HepG2 (cell line): ENCODE results near the gene RELL2. TPM values are rescaled to one million over a fixed set of nuclear protein-coding genes. Genes with fewer than 3 reads are reported as not detected.

Source experiments
- ATAC-seq: fragments of 200-7000 bp; cut with Tn5 transposase; 3 replicates; pipeline ENCODE4 v1.9.1; 2020; ENCODE audit warnings: mild to moderate bottlenecking, moderate library complexity
- BruUV-seq: library from RNA; stranded (reverse); fragments of 400-500 nt; replicated peaks from 2 replicates; lab custom pipeline; 2021; lab: Mats Ljungman, UMichigan
- CTCF ChIA-PET: fragments of 300-600 bp; formaldehyde crosslinking; extraction: SDS; loops from one replicate; lab custom pipeline; 2021; ENCODE audit warnings: low total read pairs, inconsistent platforms, low intra/inter-chr PET ratio; lab: Yijun Ruan, JAX
- POLR2A ChIA-PET: fragments of 350-600 bp; sonication (Branson Sonifier 250); formaldehyde crosslinking; loops from one replicate; lab custom pipeline; 2020; ENCODE audit warnings: antibody characterized with exemption, inconsistent platforms; lab: Yijun Ruan, JAX
- DNase-seq: peaks from one replicate; pipeline ENCODE4 v3.0.0-alpha.2; 2015; ENCODE audit warnings: low spot score
- FAIRE-seq: peaks from 3 replicates; lab custom pipeline; 2011; peaks lifted over from hg19 to GRCh38; lab: Jason Lieb, UNC
- H2AFZ ChIP-seq: one replicate; pipeline ENCODE4 v1.6.1; 2011; ENCODE audit warnings: low read length, inconsistent platforms
- H3K27ac ChIP-seq: fragments of 300-600 bp; 3 replicates; pipeline ENCODE4 v1.8.0; 2011; ENCODE audit warnings: mixed run types, mild to moderate bottlenecking, mixed read lengths, low read length, inconsistent platforms; ENCODE audit not compliant: insufficient read depth; ENCODE audit errors: extremely low read length
- H3K27me3 ChIP-seq, 2 experiments: fragments of 200-600 bp in 1 of 2; 2 replicates in 1 of 2; 3 replicates in 1 of 2; pipeline versions ENCODE4 v1.6.0 to v1.8.0; 2011; ENCODE audit warnings: low read length in 2 of 2, mild to moderate bottlenecking in 2 of 2, moderate library complexity in 2 of 2, inconsistent platforms in 1 of 2; ENCODE audit not compliant: insufficient read depth in 2 of 2, control insufficient read depth in 1 of 2
- H3K36me3 ChIP-seq, 2 experiments: fragments of 200-600 bp in 1 of 2; replicated peaks in 1 of 2; 2 replicates in 1 of 2; 3 replicates in 1 of 2; pipeline versions ENCODE4 v1.5.1 to v1.8.0; 2011; ENCODE audit warnings: low read length in 2 of 2, inconsistent platforms in 1 of 2; ENCODE audit not compliant: insufficient read depth in 2 of 2, control insufficient read depth in 1 of 2
- H3K4me1 ChIP-seq: 2 replicates; pipeline ENCODE4 v1.5.1; 2012; ENCODE audit warnings: low read length, inconsistent platforms; ENCODE audit not compliant: insufficient read depth
- H3K4me2 ChIP-seq: 2 replicates; pipeline ENCODE4 v1.6.0; 2011; ENCODE audit warnings: low read depth, low read length, inconsistent platforms
- H3K4me3 ChIP-seq, 3 experiments: fragments of 200-600 bp in 1 of 3; sonication (generic), shearing (Covaris generic) in 1 of 3; replicated peaks in 1 of 3; 2 replicates each; pipeline ENCODE4 v1.5.1; 2011 to 2016; ENCODE audit warnings: low read length in 3 of 3, inconsistent platforms in 2 of 3, low read depth in 2 of 3, mild to moderate bottlenecking in 2 of 3, control low read depth in 1 of 3, mixed read lengths in 1 of 3; ENCODE audit not compliant: insufficient read depth in 1 of 3
- H3K79me2 ChIP-seq: one replicate; pipeline ENCODE4 v1.6.1; 2011; ENCODE audit warnings: low read length, inconsistent platforms; ENCODE audit not compliant: insufficient read depth
- H3K9ac ChIP-seq: 2 replicates; pipeline ENCODE4 v1.6.0; 2011; ENCODE audit warnings: mild to moderate bottlenecking, low read depth, low read length, inconsistent platforms; ENCODE audit not compliant: insufficient read depth
- H3K9me3 ChIP-seq: 2 replicates; pipeline ENCODE4 v1.5.1; 2012; ENCODE audit warnings: mild to moderate bottlenecking, low read length
- H4K20me1 ChIP-seq: 2 replicates; pipeline ENCODE4 v1.6.0; 2011; ENCODE audit warnings: inconsistent platforms, mild to moderate bottlenecking, low read length, moderate library complexity; ENCODE audit not compliant: insufficient read depth
- MED13 ChIP-seq: sonication (generic); formaldehyde crosslinking; IDR thresholded peaks from 2 replicates; pipeline ENCODE4 v1.5.0; 2020; ENCODE audit warnings: missing genetic modification reagents
- SYNCRIP ChIP-seq: fragments of 200-400 bp; formaldehyde crosslinking; IDR thresholded peaks from 2 replicates; pipeline ENCODE4 v1.6.1; 2018; ENCODE audit warnings: mild to moderate bottlenecking, low read depth, low read length; ENCODE audit not compliant: insufficient read depth
- TARDBP ChIP-seq: sonication (generic); formaldehyde crosslinking; IDR thresholded peaks from 2 replicates; pipeline ENCODE4 v1.8.0; 2022; ENCODE audit warnings: mild to moderate bottlenecking, missing genetic modification reagents
- TRAFD1 ChIP-seq: sonication (generic); formaldehyde crosslinking; IDR thresholded peaks from 2 replicates; pipeline ENCODE4 v1.5.1; 2020; ENCODE audit warnings: missing genetic modification reagents, mild to moderate bottlenecking, borderline replicate concordance
- ZBTB46 ChIP-seq: sonication (generic); formaldehyde crosslinking; IDR thresholded peaks from 2 replicates; pipeline ENCODE4 v1.4.0; 2020; ENCODE audit warnings: mild to moderate bottlenecking, missing genetic modification reagents, borderline replicate concordance
- ZNF331 ChIP-seq: sonication (generic); formaldehyde crosslinking; IDR thresholded peaks from 2 replicates; pipeline ENCODE4 v1.4.0; 2020; ENCODE audit warnings: missing genetic modification reagents
- ZNF549 ChIP-seq: sonication (generic); formaldehyde crosslinking; IDR thresholded peaks from 2 replicates; pipeline ENCODE4 v1.5.0; 2020; ENCODE audit warnings: missing genetic modification reagents
- ZNF569 ChIP-seq: sonication (generic); formaldehyde crosslinking; IDR thresholded peaks from 2 replicates; pipeline ENCODE4 v1.5.0; 2020; ENCODE audit warnings: mild to moderate bottlenecking, missing genetic modification reagents, moderate library complexity, borderline replicate concordance
- ZNF780A ChIP-seq: sonication (generic); formaldehyde crosslinking; IDR thresholded peaks from 2 replicates; pipeline ENCODE4 v1.8.0; 2022; ENCODE audit warnings: mild to moderate bottlenecking, missing genetic modification reagents, moderate library complexity
- ZSCAN22 ChIP-seq: sonication (generic); formaldehyde crosslinking; IDR thresholded peaks from 2 replicates; pipeline ENCODE4 v1.4.0; 2020; ENCODE audit warnings: mild to moderate bottlenecking, missing genetic modification reagents
- WGBS: methylation state at CpG from one replicate; pipeline ENCODE4 v1.1.6; 2017; ENCODE audit warnings: low lambda C conversion rate; 5-methylcytosine and 5-hydroxymethylcytosine counted together
- in situ Hi-C: cut with HindIII; loops from 2 replicates; pipeline ENCODE4 v1.10.0; 2017; ENCODE audit warnings: low pct_unique_long_range_greater_than_20kb; ENCODE audit not compliant: extremely low pct_ligation_motif_present
- intact Hi-C: fragments of 100-400 bp; cut with micrococcal nuclease; formaldehyde crosslinking; loops from one replicate; pipeline ENCODE4 v1.10.0; 2022; ENCODE audit not compliant: unreplicated experiment
- polyA plus RNA-seq, 8 experiments: library from polyadenylated mRNA; depleted of rRNA in 3 of 8; stranded (reverse) in 7 of 8; unstranded in 1 of 8; fragments of >200 nt; fragmentation: Illumina TruSeq in 4 of 8; extraction: Trizol in 4 of 8; gene quantifications; 2 replicates each; pipeline versions ENCODE4 v1.2.1 to v1.2.3, GENCODE V29; 2011 to 2016; ENCODE audit warnings: low read depth in 4 of 8, missing spikeins in 1 of 8, mixed read lengths in 1 of 8; ENCODE audit not compliant: insufficient read depth in 1 of 8
- total RNA-seq, 5 experiments: library from RNA; depleted of rRNA; stranded (reverse); fragments of >200 nt; fragmentation: Illumina TruSeq; extraction: Trizol; gene quantifications; 2 replicates each; pipeline ENCODE4 v1.2.3, GENCODE V29; 2016; ENCODE audit warnings: low read depth in 1 of 5

Gene RELL2
- total and polyA plus RNA-seq, 2 of the 13 experiments (the other 11 are each of a cell fraction or from before 2014, with no cell fraction given), result 6.4 to 8.3 TPM

GRCh38 chr5:141646026-141646425 lies 9.2 kb downstream of the RELL2 start:
- H3K27me3 ChIP-seq, result no peaks in the 10 kb centered on the region
- ChIA-PET POLR2A (interaction anchor here (2.3 kb wide), 1 partner anchor 9 kb away, joined by 9 read pairs; the partner anchor contains the start of genes HDAC3 and RELL2), CTCF (no interaction called here)
- no peak overlapping the region for H3K9ac ChIP-seq
- no peaks in the 10 kb centered on the region for H4K20me1 ChIP-seq
- H3K27ac ChIP-seq, result no peak overlapping the region
- DNase-seq, result no peak
- intact Hi-C loops (no loop called here), in situ Hi-C loops (no loop called here)
- H3K9me3 ChIP-seq, result no peaks in the 10 kb centered on the region
- no peak overlapping the region for H3K4me3 ChIP-seq
- FAIRE-seq, result no peak
- no peaks in the 10 kb centered on the region for H3K79me2 ChIP-seq
- BruUV-seq, result no TSS peak
- no peak overlapping the region for H3K4me2 ChIP-seq
- peaks cover 10% of the 10 kb centered on the region for H3K4me1 ChIP-seq
- WGBS, result 94% methylated on average over 6 of the region's 6 CpGs
- no peak for TF ChIP-seq ZBTB46 (CRISPR knock-in tag)
- TF ChIP-seq MED13, result no peak
- TF ChIP-seq ZNF549, result no peak
- no peak for TF ChIP-seq ZNF780A
- TF ChIP-seq TRAFD1 (CRISPR knock-in tag), result no peak
- no peak for TF ChIP-seq ZNF331 (CRISPR knock-in tag)
- no peak for TF ChIP-seq TARDBP
- no peak for TF ChIP-seq SYNCRIP
- TF ChIP-seq ZNF569, result no peak
- no peak for TF ChIP-seq ZSCAN22
- TF ChIP-seq, all 625 proteins: peak for 0
- ATAC-seq, result no peak
- no peak overlapping the region for H2AFZ ChIP-seq
- peaks cover 0 to 13% of the 10 kb centered on the region in 2 experiments; a peak in 1 of 5 replicates for H3K36me3 ChIP-seq
